Inferior parietal cortex (tissue), 1 donor: ENCODE results near the gene HDC.

Experiments used
- DNase-seq: peaks from one replicate; pipeline ENCODE4 v3.0.0-alpha.2; 2016; ENCODE audit errors: extremely low spot score

Gene HDC

GRCh38 chr15:50225057-50225456 lies 40.5 kb downstream of the HDC start:
- DNase-seq = no peak

GRCh38 chr15:50224606-50225005 lies 40.9 kb downstream of the HDC start:
- no peak for DNase-seq

GRCh38 chr15:50222181-50222580 lies 43.3 kb downstream of the HDC start:
- DNase-seq = no peak

GRCh38 chr15:50219820-50220219 lies 45.7 kb downstream of the HDC start:
- DNase-seq = no peak

- no peak for DNase-seq
Observed at GRCh38 chr15:50218691-50219090, 46.8 kb downstream of the HDC start.

- DNase-seq = no peak
Observed at GRCh38 chr15:50218291-50218690, 47.2 kb downstream of the HDC start.

- no peak for DNase-seq
Observed at GRCh38 chr15:50210462-50211157, 54.9 kb downstream of the HDC start.

GRCh38 chr15:50209809-50210208 lies 55.7 kb downstream of the HDC start:
- DNase-seq = no peak

GRCh38 chr15:50206020-50206419 lies 59.5 kb downstream of the HDC start:
- DNase-seq = no peak

- DNase-seq = no peak
Observed at GRCh38 chr15:50202003-50202402, 63.5 kb downstream of the HDC start.

- no peak for DNase-seq
Observed at GRCh38 chr15:50192926-50193620, 72.5 kb downstream of the HDC start.

- DNase-seq = no peak
Observed at GRCh38 chr15:50192164-50192563, 73.4 kb downstream of the HDC start.
